Retinal pigment epithelial cell (primary cell): ENCODE measurements around the gene MANBA.

Experiments used
- DNase-seq: peaks from one replicate; pipeline ENCODE4 v3.0.0-alpha.2; 2010; ENCODE audit warnings: low read depth
- H3K4me3 ChIP-seq: 2 replicates; pipeline ENCODE4 v1.5.1; 2011; ENCODE audit warnings: mild to moderate bottlenecking, low read length, control low read depth, moderate library complexity
- TF ChIP-seq, protein P1 (sequence below): conservative IDR thresholded peaks from 2 replicates; pipeline ENCODE4 v1.5.1; 2011; ENCODE audit warnings: low read depth, low read length, control low read depth, inconsistent platforms

MANBA gene

DNA sequence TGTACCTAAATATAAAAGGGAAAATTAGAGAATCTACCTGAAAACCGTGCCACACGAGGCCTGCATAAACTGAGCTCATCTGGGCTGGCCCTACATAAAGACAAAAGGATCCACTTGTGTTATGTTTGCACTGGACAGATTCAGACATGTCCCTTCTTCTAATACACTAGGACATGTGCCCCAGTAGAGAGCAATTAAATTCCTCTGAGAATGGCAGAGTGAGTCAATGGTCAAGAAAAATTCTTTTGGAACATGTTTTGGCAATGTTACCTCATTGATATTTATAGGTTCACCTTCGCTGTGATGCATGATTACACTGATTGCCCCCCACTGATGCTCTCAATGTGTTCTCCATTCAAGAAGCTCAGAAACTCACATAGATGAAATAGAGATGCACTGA is 95.2 kb downstream of the MANBA start:
- no peak overlapping the region for H3K4me3 ChIP-seq
- no peak for DNase-seq
- TF ChIP-seq, protein P1, sequence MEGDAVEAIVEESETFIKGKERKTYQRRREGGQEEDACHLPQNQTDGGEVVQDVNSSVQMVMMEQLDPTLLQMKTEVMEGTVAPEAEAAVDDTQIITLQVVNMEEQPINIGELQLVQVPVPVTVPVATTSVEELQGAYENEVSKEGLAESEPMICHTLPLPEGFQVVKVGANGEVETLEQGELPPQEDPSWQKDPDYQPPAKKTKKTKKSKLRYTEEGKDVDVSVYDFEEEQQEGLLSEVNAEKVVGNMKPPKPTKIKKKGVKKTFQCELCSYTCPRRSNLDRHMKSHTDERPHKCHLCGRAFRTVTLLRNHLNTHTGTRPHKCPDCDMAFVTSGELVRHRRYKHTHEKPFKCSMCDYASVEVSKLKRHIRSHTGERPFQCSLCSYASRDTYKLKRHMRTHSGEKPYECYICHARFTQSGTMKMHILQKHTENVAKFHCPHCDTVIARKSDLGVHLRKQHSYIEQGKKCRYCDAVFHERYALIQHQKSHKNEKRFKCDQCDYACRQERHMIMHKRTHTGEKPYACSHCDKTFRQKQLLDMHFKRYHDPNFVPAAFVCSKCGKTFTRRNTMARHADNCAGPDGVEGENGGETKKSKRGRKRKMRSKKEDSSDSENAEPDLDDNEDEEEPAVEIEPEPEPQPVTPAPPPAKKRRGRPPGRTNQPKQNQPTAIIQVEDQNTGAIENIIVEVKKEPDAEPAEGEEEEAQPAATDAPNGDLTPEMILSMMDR = no peak

DNA sequence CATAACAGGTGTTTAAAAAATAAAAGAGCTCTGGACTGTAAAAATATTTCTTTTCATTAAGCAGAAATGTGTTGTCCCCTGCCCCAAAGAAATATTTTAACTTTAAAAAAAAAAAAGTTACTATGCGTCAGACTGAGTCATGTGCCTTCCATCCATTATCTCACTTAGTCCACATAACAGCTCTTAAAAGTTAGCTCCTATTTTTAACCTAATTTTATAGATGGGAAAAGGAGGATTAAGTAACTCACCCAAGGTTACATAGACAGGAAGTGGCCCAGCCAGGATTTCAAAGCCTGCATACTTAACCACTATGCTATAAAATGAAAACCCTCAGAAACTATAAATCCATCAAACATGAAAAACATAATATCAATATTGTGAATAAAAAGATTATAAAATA is 97.7 kb downstream of the MANBA start:
- DNase-seq = peak; percentile 54
- no peak overlapping the region for H3K4me3 ChIP-seq
- TF ChIP-seq, protein P1 = no peak

DNA sequence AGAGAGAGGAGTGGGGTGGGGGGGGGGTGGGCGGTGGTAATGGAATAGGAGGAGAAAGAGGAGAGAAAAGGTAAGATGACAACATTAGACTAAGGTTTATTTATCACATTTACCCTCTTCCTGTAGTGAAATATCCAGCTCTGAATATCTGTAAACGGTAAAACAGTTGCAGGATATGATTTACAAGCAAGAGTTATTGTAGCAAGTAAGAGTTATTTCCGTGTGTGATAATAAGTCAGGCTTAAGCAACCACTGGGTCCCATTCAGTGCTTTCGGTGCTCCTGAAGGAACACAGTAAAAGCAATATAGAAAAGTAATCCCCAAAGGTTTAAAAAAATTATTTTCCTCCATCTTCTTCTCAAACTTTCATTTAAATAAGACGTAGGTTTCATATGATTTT is 103.6 kb downstream of the MANBA start:
- no peak for DNase-seq
- no peak overlapping the region for H3K4me3 ChIP-seq
- TF ChIP-seq, protein P1 = no peak

DNA sequence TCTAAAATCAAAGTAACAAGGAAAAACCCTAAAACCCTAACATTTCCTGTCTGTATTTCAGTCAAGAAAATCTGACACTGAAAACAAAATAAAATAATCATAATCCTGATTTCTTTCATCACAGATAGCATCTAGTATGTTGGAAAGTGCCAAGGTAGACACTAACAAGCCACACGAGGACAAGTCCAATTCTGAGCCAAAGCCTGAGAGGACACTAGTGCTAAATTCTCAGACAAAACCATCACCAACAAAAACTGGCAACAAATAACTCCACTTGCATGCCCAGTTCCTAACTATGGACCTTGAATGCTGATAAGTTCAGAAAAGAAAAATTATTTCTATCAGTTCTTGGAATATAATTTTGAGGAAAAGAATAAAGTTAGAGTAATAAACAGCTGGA is 113.7 kb downstream of the MANBA start:
- H3K4me3 ChIP-seq = no peak overlapping the region
- TF ChIP-seq, protein P1 = no peak
- DNase-seq = no peak

DNA sequence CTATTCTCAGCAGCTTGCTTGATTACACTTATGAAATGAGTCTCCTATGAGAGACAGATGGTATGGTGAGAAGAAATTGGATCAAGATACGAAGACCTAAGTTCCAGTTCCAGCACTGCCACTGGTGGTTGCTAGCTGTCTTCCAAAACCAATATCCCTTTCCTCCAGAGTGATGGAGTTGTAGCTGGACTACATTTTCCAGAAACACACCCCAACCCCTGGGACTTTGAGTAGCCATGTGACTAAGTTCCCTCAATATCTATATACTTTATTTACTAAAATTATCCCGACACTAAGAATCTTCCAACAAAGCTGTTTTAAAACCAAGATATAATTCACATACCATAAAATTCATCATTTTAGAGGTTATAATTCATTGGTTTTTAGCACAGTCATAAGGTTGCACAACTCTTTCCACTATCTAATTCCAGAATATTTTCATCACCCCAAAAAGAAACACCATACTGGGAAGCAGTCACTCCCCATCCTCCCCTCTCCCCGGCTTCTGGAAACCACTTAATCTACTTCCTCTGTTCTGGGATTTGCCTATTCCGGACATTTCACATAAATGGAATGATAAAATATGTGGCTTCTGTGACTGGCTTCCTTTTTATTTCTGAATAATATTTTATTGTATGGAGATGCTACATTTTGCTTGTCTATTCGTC is 118.0 kb downstream of the MANBA start:
- no peak for DNase-seq
- TF ChIP-seq, protein P1 = no peak

DNA sequence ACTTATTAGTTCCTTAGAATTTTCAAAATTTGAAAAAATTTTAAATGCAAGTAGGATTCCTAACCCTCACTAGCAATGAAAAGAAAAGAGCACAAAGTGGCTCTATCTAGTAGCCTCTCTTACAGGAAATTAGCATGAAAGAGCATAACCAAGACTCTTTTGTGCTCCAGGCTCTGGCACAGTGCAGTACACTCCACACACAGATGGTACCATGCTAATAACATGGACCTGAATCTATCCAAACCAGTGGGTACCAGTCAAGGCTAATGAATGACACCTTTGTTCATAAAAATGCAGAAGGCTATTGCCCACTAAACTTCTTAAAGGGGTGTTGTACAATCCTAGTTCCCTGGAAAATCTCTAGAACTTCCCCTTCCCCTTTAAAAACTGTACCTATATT is 119.0 kb downstream of the MANBA start:
- TF ChIP-seq, protein P1 = no peak
- DNase-seq = no peak
- H3K4me3 ChIP-seq = no peak overlapping the region

More for the DNA sequence above, 118.0 kb downstream of the MANBA start:
- H3K4me3 ChIP-seq = no peak overlapping the region

DNA sequence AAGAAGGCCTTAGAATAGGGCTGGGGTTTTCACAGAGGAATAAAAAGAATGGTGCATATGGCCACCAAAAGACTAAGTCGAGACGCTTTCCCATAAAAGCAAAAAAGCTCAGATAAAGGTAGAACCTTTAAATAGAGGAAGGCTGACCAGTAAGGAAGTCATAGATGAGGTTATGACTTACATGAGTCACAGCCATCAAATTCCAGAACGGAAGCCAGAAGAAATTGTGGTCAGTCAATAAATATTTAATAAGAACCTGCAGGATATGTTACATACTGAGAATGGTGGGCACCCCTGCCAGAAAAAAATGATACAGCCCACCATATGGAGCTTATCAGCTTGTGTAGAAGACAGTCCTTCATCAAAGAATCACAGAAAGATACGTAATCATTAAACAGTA is 120.1 kb downstream of the MANBA start:
- no peak overlapping the region for H3K4me3 ChIP-seq
- TF ChIP-seq, protein P1 = no peak
- no peak for DNase-seq
